GM12878 (cell line): ENCODE data around the gene ITGAV. TPM values are rescaled to one million over a fixed set of nuclear protein-coding genes. Genes with fewer than 3 reads are reported as not detected.

Source experiments
- ATAC-seq: fragments of 200-7000 bp; cut with Tn5 transposase; 3 replicates; pipeline ENCODE4 v1.9.1; 2020; ENCODE audit warnings: mild to moderate bottlenecking, moderate library complexity
- BruUV-seq: library from RNA; stranded (reverse); fragments of 400-500 nt; replicated peaks from 2 replicates; lab custom pipeline; 2021; lab: Mats Ljungman, UMichigan
- CTCF ChIA-PET: fragments of 300-600 bp; sonication (Branson Sonifier 250); formaldehyde crosslinking; extraction: SDS; loops from one replicate; lab custom pipeline; 2021; ENCODE audit warnings: inconsistent platforms; lab: Yijun Ruan, JAX
- POLR2A ChIA-PET: fragments of 350-600 bp; formaldehyde crosslinking; extraction: SDS; loops from one replicate; lab custom pipeline; 2021; ENCODE audit warnings: inconsistent platforms; lab: Charles Lee
- RAD21 ChIA-PET: fragments of 300-600 bp; sonication (Branson Sonifier 250); formaldehyde crosslinking; loops from one replicate; lab custom pipeline; 2023; ENCODE audit warnings: antibody characterized with exemption; ENCODE audit not compliant: unreplicated experiment; lab: Charles Lee
- SMC1A ChIA-PET: fragments of 300-600 bp; sonication (Branson Sonifier 250); formaldehyde crosslinking; loops from one replicate; lab custom pipeline; 2023; ENCODE audit not compliant: unreplicated experiment, uncharacterized antibody; lab: Charles Lee
- DNase-seq: peaks from one replicate; pipeline ENCODE4 v3.0.0-alpha.2; 2011; ENCODE audit warnings: low read depth, low spot score
- FAIRE-seq: peaks from 3 replicates; lab custom pipeline; 2011; peaks lifted over from hg19 to GRCh38; lab: Jason Lieb, UNC
- H2AFZ ChIP-seq: 2 replicates; pipeline ENCODE4 v1.6.0; 2011; ENCODE audit warnings: low read depth, low read length, control low read depth; ENCODE audit not compliant: control insufficient read depth
- H3K27ac ChIP-seq: 2 replicates; pipeline ENCODE4 v1.5.1; 2011; ENCODE audit warnings: control low read depth; ENCODE audit not compliant: control insufficient read depth, insufficient read depth
- H3K27me3 ChIP-seq, 2 experiments: replicated peaks in 1 of 2; 2 replicates each; pipeline versions ENCODE4 v1.6.0 to v1.6.1; 2011; ENCODE audit warnings: low read length in 1 of 2; ENCODE audit not compliant: control insufficient read depth in 2 of 2, insufficient read depth in 2 of 2
- H3K36me3 ChIP-seq, 2 experiments: 2 replicates each; pipeline ENCODE4 v1.5.1; 2011; ENCODE audit warnings: low read length in 1 of 2; ENCODE audit not compliant: control insufficient read depth in 2 of 2, insufficient read depth in 2 of 2
- H3K4me1 ChIP-seq: 2 replicates; pipeline ENCODE4 v1.6.1; 2011; ENCODE audit warnings: mild to moderate bottlenecking, low read length, moderate library complexity, mixed read lengths; ENCODE audit not compliant: control insufficient read depth, insufficient read depth
- H3K4me2 ChIP-seq: 2 replicates; pipeline ENCODE4 v1.6.0; 2011; ENCODE audit warnings: control low read depth; ENCODE audit not compliant: control insufficient read depth, insufficient read depth
- H3K4me3 ChIP-seq: fragments of 200-600 bp; sonication (generic); 2 replicates; pipeline ENCODE4 v1.5.1; 2016
- H3K79me2 ChIP-seq: 2 replicates; pipeline ENCODE4 v1.6.0; 2011; ENCODE audit warnings: low read length; ENCODE audit not compliant: control insufficient read depth, insufficient read depth
- H3K9ac ChIP-seq: 2 replicates; pipeline ENCODE4 v1.8.0; 2011; ENCODE audit warnings: low read length, control low read depth, mixed read lengths; ENCODE audit not compliant: control insufficient read depth, insufficient read depth
- H3K9me3 ChIP-seq: replicated peaks from 3 replicates; pipeline ENCODE4 v1.5.1; 2011; ENCODE audit warnings: mild to moderate bottlenecking, low read length; ENCODE audit not compliant: control insufficient read depth, insufficient read depth
- H4K20me1 ChIP-seq: 2 replicates; pipeline ENCODE4 v1.6.0; 2011; ENCODE audit not compliant: control insufficient read depth, insufficient read depth
- ASH2L ChIP-seq: fragments of 300-600, 200-600 bp; sonication (generic); IDR thresholded peaks from 2 replicates; pipeline ENCODE4 v1.6.1; 2017; ENCODE audit warnings: low read depth, mild to moderate bottlenecking, borderline replicate concordance
- CREM ChIP-seq: IDR thresholded peaks from 2 replicates; pipeline ENCODE4 v1.6.1; 2014; ENCODE audit warnings: antibody characterized with exemption, low read depth
- HDGF ChIP-seq: fragments of 450-650 bp; IDR thresholded peaks from 2 replicates; pipeline ENCODE4 v1.6.1; 2016; ENCODE audit warnings: antibody characterized with exemption
- MYB ChIP-seq: fragments of 150-350 bp; IDR thresholded peaks from 2 replicates; pipeline ENCODE4 v1.6.1; 2014; ENCODE audit warnings: mild to moderate bottlenecking, low read depth, low read length, borderline replicate concordance
- POLR2A ChIP-seq: IDR thresholded peaks from 2 replicates; pipeline ENCODE4 v1.6.1; 2011; ENCODE audit warnings: low read depth, mild to moderate bottlenecking, low read length
- RELA ChIP-seq: fragments of 450-650 bp; IDR thresholded peaks from 2 replicates; pipeline ENCODE4 v1.8.0; 2014; ENCODE audit warnings: borderline replicate concordance; ENCODE audit not compliant: partially characterized antibody
- SMARCA5 ChIP-seq: fragments of 450-650 bp; IDR thresholded peaks from 2 replicates; pipeline ENCODE4 v1.6.1; 2017; ENCODE audit warnings: mild to moderate bottlenecking
- TCF3 ChIP-seq: IDR thresholded peaks from 2 replicates; pipeline ENCODE4 v1.6.1; 2012; ENCODE audit warnings: low read depth, mild to moderate bottlenecking, low read length, borderline replicate concordance; ENCODE audit not compliant: insufficient read depth
- TCF7 ChIP-seq: IDR thresholded peaks from 2 replicates; pipeline ENCODE4 v1.6.1; 2014; ENCODE audit warnings: antibody characterized with exemption, borderline replicate concordance
- WGBS: methylation state at CpG from one replicate; pipeline ENCODE4 v1.1.6; 2016; ENCODE audit warnings: low lambda C conversion rate; ENCODE audit not compliant: insufficient replicate concordance, insufficient coverage; ENCODE audit errors: missing lambda C conversion rate; 5-methylcytosine and 5-hydroxymethylcytosine counted together
- in situ Hi-C: fragments of 300-500 bp; cut with MboI; formaldehyde crosslinking; loops from 9 replicates; pipeline ENCODE4 v1.14.3; 2018; ENCODE audit warnings: mixed read lengths
- intact Hi-C: fragments of 100-400 bp; cut with micrococcal nuclease; formaldehyde crosslinking; loops from one replicate; pipeline ENCODE4 v1.14.2; 2022; ENCODE audit not compliant: unreplicated experiment
- polyA plus RNA-seq, 11 experiments: library from polyadenylated mRNA; depleted of rRNA in 4 of 11; unstranded in 6 of 11; stranded (reverse) in 5 of 11; fragments of >200 nt; fragmentation: Nextera tagmentation in 4 of 11; fragmentation: Illumina TruSeq in 1 of 11; extraction: Ambion mirVana in 4 of 11; extraction: Trizol in 1 of 11; gene quantifications; 1 replicate in 1 of 11; 2 replicates in 10 of 11; pipeline versions ENCODE4 v1.2.1 to v1.2.3, GENCODE V29; 2011 to 2016; ENCODE audit warnings: inconsistent platforms in 2 of 11, missing spikeins in 2 of 11, low read depth in 1 of 11
- total RNA-seq, 4 experiments: library from RNA; depleted of rRNA in 3 of 4; stranded (reverse); fragments of >200 nt in 3 of 4; fragmentation: Illumina TruSeq in 1 of 4; extraction: Trizol in 1 of 4; gene quantifications; 2 replicates each; pipeline versions ENCODE4 v1.2.1 to v1.2.3, GENCODE V29; 2013 to 2021
- TF ChIP-seq, protein P1 (sequence below): IDR thresholded peaks from 2 replicates; pipeline ENCODE4 v1.6.1; 2012; ENCODE audit warnings: mild to moderate bottlenecking, low read depth, low read length
- TF ChIP-seq, protein P2 (sequence below): fragments of 450-650 bp; IDR thresholded peaks from 2 replicates; pipeline ENCODE4 v1.6.1; 2016; ENCODE audit warnings: mild to moderate bottlenecking, moderate library complexity, borderline replicate concordance
- TF ChIP-seq, protein P3 (sequence below), 3 experiments: IDR thresholded peaks in 2 of 3; conservative IDR thresholded peaks in 1 of 3; 2 replicates each; pipeline ENCODE4 v1.5.1; 2011; ENCODE audit warnings: low read depth in 3 of 3, low read length in 3 of 3, mild to moderate bottlenecking in 3 of 3, control low read depth in 2 of 3, moderate library complexity in 2 of 3, inconsistent platforms in 1 of 3, mixed read lengths in 1 of 3; ENCODE audit not compliant: control insufficient read depth in 2 of 3, insufficient read depth in 1 of 3; ENCODE audit errors: extremely low read depth in 1 of 3

The ITGAV gene
- total and polyA plus RNA-seq, 10 of the 15 experiments (the other 5 are each of a cell fraction or from before 2014, with no cell fraction given), result 2.1 to 10.8 (median 6.1) TPM

DNA sequence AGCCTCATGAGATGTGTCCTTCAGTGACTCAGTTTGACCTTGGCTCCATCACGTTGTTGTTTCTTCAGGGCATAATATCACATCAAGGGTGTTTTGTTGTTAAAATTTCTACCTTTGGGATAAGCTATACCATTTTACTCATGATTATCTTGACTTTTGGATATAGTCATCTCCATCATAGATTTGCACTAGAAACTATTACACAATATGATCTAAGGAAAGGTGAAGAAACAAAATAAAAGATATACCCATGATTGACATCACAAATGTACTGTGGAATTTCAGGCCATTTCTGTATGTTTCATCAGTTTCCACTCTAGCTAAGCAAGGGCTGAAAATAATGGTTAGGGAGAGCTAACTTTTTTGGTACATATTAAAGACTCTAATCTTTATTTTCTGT lies 79.3 kb downstream of the ITGAV start (continued):
- TF ChIP-seq, protein P1, sequence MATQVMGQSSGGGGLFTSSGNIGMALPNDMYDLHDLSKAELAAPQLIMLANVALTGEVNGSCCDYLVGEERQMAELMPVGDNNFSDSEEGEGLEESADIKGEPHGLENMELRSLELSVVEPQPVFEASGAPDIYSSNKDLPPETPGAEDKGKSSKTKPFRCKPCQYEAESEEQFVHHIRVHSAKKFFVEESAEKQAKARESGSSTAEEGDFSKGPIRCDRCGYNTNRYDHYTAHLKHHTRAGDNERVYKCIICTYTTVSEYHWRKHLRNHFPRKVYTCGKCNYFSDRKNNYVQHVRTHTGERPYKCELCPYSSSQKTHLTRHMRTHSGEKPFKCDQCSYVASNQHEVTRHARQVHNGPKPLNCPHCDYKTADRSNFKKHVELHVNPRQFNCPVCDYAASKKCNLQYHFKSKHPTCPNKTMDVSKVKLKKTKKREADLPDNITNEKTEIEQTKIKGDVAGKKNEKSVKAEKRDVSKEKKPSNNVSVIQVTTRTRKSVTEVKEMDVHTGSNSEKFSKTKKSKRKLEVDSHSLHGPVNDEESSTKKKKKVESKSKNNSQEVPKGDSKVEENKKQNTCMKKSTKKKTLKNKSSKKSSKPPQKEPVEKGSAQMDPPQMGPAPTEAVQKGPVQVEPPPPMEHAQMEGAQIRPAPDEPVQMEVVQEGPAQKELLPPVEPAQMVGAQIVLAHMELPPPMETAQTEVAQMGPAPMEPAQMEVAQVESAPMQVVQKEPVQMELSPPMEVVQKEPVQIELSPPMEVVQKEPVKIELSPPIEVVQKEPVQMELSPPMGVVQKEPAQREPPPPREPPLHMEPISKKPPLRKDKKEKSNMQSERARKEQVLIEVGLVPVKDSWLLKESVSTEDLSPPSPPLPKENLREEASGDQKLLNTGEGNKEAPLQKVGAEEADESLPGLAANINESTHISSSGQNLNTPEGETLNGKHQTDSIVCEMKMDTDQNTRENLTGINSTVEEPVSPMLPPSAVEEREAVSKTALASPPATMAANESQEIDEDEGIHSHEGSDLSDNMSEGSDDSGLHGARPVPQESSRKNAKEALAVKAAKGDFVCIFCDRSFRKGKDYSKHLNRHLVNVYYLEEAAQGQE, result no peak
- TF ChIP-seq CREM (no peak), TCF3 (no peak)
- TF ChIP-seq, protein P2, sequence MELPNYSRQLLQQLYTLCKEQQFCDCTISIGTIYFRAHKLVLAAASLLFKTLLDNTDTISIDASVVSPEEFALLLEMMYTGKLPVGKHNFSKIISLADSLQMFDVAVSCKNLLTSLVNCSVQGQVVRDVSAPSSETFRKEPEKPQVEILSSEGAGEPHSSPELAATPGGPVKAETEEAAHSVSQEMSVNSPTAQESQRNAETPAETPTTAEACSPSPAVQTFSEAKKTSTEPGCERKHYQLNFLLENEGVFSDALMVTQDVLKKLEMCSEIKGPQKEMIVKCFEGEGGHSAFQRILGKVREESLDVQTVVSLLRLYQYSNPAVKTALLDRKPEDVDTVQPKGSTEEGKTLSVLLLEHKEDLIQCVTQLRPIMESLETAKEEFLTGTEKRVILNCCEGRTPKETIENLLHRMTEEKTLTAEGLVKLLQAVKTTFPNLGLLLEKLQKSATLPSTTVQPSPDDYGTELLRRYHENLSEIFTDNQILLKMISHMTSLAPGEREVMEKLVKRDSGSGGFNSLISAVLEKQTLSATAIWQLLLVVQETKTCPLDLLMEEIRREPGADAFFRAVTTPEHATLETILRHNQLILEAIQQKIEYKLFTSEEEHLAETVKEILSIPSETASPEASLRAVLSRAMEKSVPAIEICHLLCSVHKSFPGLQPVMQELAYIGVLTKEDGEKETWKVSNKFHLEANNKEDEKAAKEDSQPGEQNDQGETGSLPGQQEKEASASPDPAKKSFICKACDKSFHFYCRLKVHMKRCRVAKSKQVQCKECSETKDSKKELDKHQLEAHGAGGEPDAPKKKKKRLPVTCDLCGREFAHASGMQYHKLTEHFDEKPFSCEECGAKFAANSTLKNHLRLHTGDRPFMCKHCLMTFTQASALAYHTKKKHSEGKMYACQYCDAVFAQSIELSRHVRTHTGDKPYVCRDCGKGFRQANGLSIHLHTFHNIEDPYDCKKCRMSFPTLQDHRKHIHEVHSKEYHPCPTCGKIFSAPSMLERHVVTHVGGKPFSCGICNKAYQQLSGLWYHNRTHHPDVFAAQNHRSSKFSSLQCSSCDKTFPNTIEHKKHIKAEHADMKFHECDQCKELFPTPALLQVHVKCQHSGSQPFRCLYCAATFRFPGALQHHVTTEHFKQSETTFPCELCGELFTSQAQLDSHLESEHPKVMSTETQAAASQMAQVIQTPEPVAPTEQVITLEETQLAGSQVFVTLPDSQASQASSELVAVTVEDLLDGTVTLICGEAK, result no peak

DNA sequence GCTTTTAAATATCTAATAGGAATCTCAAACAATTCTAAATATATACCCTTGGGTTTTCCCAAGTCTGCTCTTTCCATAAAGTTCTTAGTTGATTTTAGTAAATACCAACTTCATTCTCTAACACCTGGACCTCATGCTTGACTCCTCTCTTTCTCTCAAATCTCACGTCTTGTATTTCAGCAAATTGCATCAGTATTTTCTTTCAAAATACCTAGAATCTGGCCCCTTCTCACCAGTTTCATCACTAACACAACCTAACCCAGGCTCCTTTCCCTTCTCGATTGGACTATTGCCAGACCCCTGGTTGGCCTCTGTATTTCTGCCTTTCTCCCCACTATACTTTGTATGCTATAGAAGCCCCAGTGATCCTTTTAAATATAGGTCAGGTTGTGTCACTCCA lies 81.0 kb downstream of the ITGAV start:
- Histone ChIP-seq H3K36me3 (peaks cover 2 to 13% of the 10 kb centered on the region in 2 experiments; a peak in 2 of 4 replicates), H4K20me1 (no peaks in the 10 kb centered on the region), H3K79me2 (no peaks in the 10 kb centered on the region), H3K4me1 (no peaks in the 10 kb centered on the region), H3K4me3 (no peak overlapping the region), H2AFZ (no peak overlapping the region), H3K4me2 (no peak overlapping the region), H3K9ac (no peak overlapping the region), H3K9me3 (peaks cover 2% of the 10 kb centered on the region; the same call in 1 of the 3 replicates), H3K27me3 (no peaks in the 10 kb centered on the region), H3K27ac (no peak overlapping the region)
- no TSS peak for BruUV-seq
- FAIRE-seq (no peak), DNase-seq (no peak), ATAC-seq (no peak)
- in situ Hi-C loops (no loop called here), intact Hi-C loops (no loop called here)
- 100% methylated on average over 2 of the region's 2 CpGs for WGBS
- ChIA-PET CTCF (no interaction called here), POLR2A (no interaction called here), RAD21 (no interaction called here), SMC1A (no interaction called here)
- TF ChIP-seq SMARCA5 (no peak), HDGF (no peak), RELA (no peak), MYB (no peak), POLR2A (no peak), TCF7 (no peak), ASH2L (no peak)
- TF ChIP-seq, protein P3, sequence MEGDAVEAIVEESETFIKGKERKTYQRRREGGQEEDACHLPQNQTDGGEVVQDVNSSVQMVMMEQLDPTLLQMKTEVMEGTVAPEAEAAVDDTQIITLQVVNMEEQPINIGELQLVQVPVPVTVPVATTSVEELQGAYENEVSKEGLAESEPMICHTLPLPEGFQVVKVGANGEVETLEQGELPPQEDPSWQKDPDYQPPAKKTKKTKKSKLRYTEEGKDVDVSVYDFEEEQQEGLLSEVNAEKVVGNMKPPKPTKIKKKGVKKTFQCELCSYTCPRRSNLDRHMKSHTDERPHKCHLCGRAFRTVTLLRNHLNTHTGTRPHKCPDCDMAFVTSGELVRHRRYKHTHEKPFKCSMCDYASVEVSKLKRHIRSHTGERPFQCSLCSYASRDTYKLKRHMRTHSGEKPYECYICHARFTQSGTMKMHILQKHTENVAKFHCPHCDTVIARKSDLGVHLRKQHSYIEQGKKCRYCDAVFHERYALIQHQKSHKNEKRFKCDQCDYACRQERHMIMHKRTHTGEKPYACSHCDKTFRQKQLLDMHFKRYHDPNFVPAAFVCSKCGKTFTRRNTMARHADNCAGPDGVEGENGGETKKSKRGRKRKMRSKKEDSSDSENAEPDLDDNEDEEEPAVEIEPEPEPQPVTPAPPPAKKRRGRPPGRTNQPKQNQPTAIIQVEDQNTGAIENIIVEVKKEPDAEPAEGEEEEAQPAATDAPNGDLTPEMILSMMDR (IDR thresholded peaks at IDR 0.05 in 2 of 3, conservative IDR thresholded peaks at IDR 0.05 in 1 of 3; ENCODE audit: control insufficient read depth in 2 of 3, extremely low read depth in 1 of 3, insufficient read depth in 1 of 3, low read depth in 3 of 3, low read length in 3 of 3), result no peak
